H1 (cell line): Measurements from ENCODE around the gene RGS8.

Experiments used
- CTCF ChIP-seq, 3 experiments: IDR thresholded peaks; 1 replicate in 2 of 3; 2 replicates in 1 of 3; pipeline versions ENCODE4 v1.5.1 to v1.6.1; 2011; ENCODE audit warnings: low read length in 3 of 3, mild to moderate bottlenecking in 3 of 3, inconsistent platforms in 2 of 3, low read depth in 1 of 3, moderate library complexity in 1 of 3; ENCODE audit not compliant: insufficient read depth in 1 of 3; ENCODE audit errors: control extremely low read depth in 1 of 3
- EP300 ChIP-seq, 2 experiments: IDR thresholded peaks; 1 replicate in 1 of 2; 2 replicates in 1 of 2; pipeline ENCODE4 v1.6.1; 2011 to 2012; ENCODE audit warnings: low read depth in 2 of 2, low read length in 2 of 2, mild to moderate bottlenecking in 2 of 2, borderline replicate concordance in 1 of 2, inconsistent platforms in 1 of 2, moderate library complexity in 1 of 2
- EZH2 ChIP-seq: fragments of 200-600 bp; sonication (generic); IDR thresholded peaks from 2 replicates; pipeline ENCODE4 v1.7.1; 2012; ENCODE audit warnings: low read depth, mild to moderate bottlenecking, moderate library complexity, low read length, inconsistent platforms; ENCODE audit not compliant: severe bottlenecking
- MAX ChIP-seq: IDR thresholded peaks from 2 replicates; pipeline ENCODE4 v1.6.1; 2012; ENCODE audit warnings: inconsistent platforms
- PHF8 ChIP-seq: fragments of 200-600 bp; sonication (generic); conservative IDR thresholded peaks from 2 replicates; pipeline ENCODE4 v1.7.1; 2012; ENCODE audit warnings: low read depth, mild to moderate bottlenecking, inconsistent platforms, low read length, moderate library complexity
- POLR2A ChIP-seq, 2 experiments: IDR thresholded peaks; 1 replicate in 1 of 2; 2 replicates in 1 of 2; pipeline ENCODE4 v1.6.1; 2011; ENCODE audit warnings: low read depth in 2 of 2, low read length in 2 of 2, mild to moderate bottlenecking in 2 of 2; ENCODE audit errors: control extremely low read depth in 1 of 2

- TF ChIP-seq EP300 (IDR thresholded peaks at IDR 0.05; ENCODE audit: borderline replicate concordance in 1 of 2, low read depth in 2 of 2, low read length in 2 of 2) (no peak), POLR2A (IDR thresholded peaks at IDR 0.05; ENCODE audit: control extremely low read depth in 1 of 2, low read depth in 2 of 2, low read length in 2 of 2) (no peak), MAX (no peak), EZH2 (no peak), PHF8 (no peak), CTCF (IDR thresholded peaks at IDR 0.05; ENCODE audit: control extremely low read depth in 1 of 3, insufficient read depth in 1 of 3, low read depth in 1 of 3, low read length in 3 of 3) (no peak)
Measured at GRCh38 chr1:182686446-182686845, 2.1 kb upstream of the RGS8 start.
